Activated effector memory CD4-positive, alpha-beta T cell treated with Interleukin-2 at 50 U/mL for 16 hours (primary cell): Measurements from ENCODE around the gene DOCK2.

Experiments
- DNase-seq: peaks from one replicate; pipeline ENCODE4 v3.0.0-alpha.2; 2020

Gene DOCK2

GRCh38 chr5:170109059-170110031, 472.3 kb downstream of the DOCK2 start:
- DNase-seq = no peak

GRCh38 chr5:170110403-170111087, 473.5 kb downstream of the DOCK2 start:
- no peak for DNase-seq

GRCh38 chr5:170111088-170111785, 474.2 kb downstream of the DOCK2 start:
- DNase-seq = no peak

- no peak for DNase-seq
Measured at GRCh38 chr5:170112876-170113521, 475.9 kb downstream of the DOCK2 start.

DNA sequence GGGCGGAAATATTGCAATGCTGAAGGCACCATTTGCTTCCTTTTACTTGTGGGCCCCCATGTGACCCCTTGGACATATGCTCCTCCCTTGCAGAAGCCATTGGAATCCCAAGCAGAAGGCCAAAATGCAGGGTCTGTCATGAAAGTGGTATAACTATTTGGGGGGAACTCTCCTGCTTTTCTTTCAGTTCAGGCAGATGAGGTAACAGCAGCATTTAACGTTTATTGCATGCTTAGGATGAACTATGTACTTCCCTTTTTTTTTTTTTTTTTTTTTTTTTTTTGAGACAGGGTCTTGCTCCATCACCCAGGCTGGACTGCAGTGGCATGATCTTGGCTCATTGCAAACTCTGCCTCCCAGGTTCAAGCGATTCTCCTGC, 476.4 kb downstream of the DOCK2 start:
- no peak for DNase-seq

- DNase-seq = no peak
Measured at GRCh38 chr5:170114271-170114670, 477.2 kb downstream of the DOCK2 start.

DNA sequence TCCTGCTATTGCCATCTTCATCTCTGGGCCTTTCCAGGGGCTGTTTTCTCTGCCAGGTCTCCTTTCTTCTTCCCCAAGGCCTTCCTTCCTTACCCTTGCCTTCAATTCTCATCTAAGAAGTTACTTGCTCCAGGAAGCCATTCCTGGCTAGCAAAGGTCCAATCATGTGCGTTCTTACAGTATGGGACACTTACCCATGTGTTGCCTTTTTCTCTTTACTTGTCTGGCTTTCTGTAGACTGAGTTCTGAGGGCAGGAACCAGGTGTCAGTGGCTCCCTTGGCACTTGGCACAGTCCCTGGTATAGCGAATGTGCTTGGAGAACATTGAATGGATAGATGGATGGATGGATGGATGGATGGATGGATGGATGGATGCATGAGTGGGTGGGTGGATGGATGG, 478.9 kb downstream of the DOCK2 start:
- DNase-seq = no peak

- DNase-seq = no peak
Measured at GRCh38 chr5:170117736-170118135, 480.7 kb downstream of the DOCK2 start.

DNA sequence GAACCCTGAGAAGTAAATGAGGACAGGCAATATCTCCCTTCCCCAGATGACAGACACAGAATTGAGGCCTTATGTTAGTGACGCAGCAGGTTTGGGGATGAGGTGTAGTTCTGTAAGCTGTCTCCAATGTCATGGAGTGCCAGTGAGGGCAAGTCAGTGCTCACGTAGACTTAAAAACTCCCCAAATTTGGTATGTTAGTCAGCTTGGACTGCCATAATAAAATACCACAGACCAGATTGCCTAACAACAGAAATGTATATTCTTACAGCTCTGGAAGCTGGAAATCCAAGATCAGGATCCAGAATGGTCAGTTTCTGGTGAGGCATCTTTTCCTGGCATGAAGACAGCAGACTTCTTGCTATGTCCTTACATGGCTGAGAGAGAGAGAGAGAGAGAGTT, 483.5 kb downstream of the DOCK2 start:
- DNase-seq = no peak

DNA sequence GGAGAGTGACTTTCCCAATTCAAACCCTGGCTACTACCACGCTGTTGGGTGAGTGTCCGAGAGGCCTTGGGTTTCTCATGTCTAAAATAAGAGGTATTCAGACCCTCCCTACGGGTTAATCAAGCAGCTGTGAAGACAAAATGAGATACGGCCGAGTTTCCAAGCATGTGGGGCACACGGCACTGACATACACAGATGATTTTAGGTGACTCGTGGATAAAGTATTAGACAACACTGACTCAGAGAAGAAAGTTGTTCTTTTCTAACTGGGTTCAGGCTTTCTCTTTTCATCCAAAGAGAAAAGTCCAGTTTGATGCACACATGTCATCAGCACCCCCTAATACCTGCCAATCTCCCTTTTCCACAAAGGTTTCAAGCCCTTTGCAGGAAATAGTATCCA, 484.2 kb downstream of the DOCK2 start:
- DNase-seq = no peak

- no peak for DNase-seq
Measured at GRCh38 chr5:170126061-170126460, 489.0 kb downstream of the DOCK2 start.

DNA sequence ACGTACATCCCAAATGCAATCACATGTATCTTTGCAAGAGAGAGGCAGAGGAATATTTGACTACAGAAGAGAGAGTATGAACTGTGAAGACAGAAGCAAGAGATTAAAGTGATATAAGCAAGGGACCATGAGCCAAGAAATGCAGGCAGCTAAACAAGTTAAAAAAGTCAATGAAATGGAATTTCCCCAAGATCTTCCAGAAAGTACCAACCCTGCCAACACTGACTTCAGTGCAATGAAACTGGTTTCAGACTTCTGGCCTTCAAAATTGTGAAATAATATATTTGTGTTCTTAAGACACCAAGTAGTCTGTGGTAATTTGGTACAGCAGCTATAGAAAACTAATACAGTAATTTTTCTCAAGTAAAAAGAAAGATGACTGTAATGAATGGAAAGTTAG, 489.6 kb downstream of the DOCK2 start:
- DNase-seq = no peak

DNA sequence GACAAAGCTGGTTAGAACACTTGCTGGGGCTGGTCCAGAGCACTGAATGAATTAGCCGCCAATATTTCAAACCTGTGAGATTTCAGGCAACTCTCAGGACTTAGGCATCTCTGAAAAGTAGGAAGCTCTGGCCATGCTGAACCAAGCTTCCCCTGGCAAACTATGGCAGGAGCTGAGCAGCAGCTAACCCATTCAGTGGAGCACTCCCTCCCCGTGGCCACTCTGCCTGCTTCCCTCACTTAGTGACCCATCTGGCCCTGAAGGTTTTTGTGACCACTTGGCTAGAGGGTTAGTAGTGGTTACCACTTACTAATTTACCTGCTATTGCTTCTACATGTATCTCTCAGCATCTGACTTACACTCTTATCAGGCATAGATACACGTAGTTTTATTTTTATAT, 494.2 kb downstream of the DOCK2 start:
- DNase-seq = no peak

DNA sequence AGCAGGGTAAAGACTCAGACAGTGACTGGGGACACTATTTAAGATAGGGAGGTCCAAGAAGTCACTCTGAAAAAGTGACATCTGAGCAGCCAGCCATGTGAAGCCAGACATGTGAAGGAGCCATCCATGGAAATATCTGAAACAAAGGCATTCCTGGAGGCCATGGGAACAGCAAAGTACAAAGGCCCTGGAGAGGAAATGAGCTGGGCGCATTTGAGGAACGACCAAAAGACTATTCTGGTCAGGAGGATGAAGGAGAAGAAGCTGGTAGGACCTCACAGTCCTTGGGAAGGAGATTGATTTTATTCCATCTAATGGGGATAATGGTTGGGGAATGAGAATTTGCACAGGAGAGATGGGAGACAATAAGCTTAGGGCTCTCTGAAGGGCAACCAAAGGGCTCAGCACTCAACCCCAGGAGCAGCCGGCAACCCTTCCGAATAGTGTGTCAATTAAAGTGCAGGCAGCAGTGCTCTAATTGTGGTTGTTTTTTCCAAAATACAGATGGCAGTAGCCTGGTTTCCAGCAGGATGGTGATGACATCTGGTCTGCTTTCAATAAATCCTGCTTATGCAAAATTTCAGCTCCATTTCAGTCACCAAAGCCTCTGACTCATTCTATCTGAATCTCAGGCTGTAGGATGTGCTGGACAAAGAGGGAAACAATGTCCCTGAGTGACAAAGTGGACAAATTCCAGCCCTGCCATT, 495.3 kb downstream of the DOCK2 start:
- DNase-seq = no peak
